T-cell (primary cell): ENCODE data around the gene MPC2. TPM values are rescaled to one million over a fixed set of nuclear protein-coding genes. Genes with fewer than 3 reads are reported as not detected.

Experiments
- ATAC-seq, 4 experiments: fragments of 200-7000 bp in 3 of 4; fragments of 150-1000 bp in 1 of 4; cut with Tn5 transposase; replicated peaks in 1 of 4; 1 replicate in 3 of 4; 2 replicates in 1 of 4; pipeline ENCODE4 v1.10.0; 2021; ENCODE audit warnings: moderate library complexity in 3 of 4, mild to moderate bottlenecking in 2 of 4, moderate number of reproducible peaks in 1 of 4
- CTCF ChIA-PET, 2 donors: fragments of 300-600 bp; sonication (Branson Sonifier 250); formaldehyde crosslinking; loops; one replicate each; lab custom pipeline; 2022; ENCODE audit warnings: antibody characterized with exemption in 2 of 2; lab: Charles Lee
- POLR2A ChIA-PET, 2 donors: fragments of 300-600 bp; sonication (Branson Sonifier 250); formaldehyde crosslinking; loops; one replicate each; lab custom pipeline; 2022; ENCODE audit warnings: antibody characterized with exemption in 2 of 2; lab: Charles Lee
- DNase-seq, 35 experiments: peaks; one replicate each; pipeline versions ENCODE4 v3.0.0 to v3.0.0-alpha.2; 2013 to 2023
- H3K27ac ChIP-seq: one replicate; pipeline ENCODE4 v1.5.1; 2013; ENCODE audit warnings: low read length
- H3K27me3 ChIP-seq, 2 experiments: replicated peaks in 1 of 2; 1 replicate in 1 of 2; 2 replicates in 1 of 2; pipeline versions ENCODE4 v1.6.1 to v1.7.0; 2013; ENCODE audit warnings: low read length in 1 of 2, mixed read lengths in 1 of 2; ENCODE audit not compliant: control insufficient read depth in 2 of 2, insufficient read depth in 2 of 2; ENCODE audit errors: extremely low read depth in 1 of 2
- H3K36me3 ChIP-seq, 2 donors: 1 replicate in 1 of 2; 2 replicates in 1 of 2; pipeline versions ENCODE4 v1.6.1 to v1.7.0; 2013; ENCODE audit warnings: low read length in 1 of 2; ENCODE audit not compliant: control insufficient read depth in 2 of 2, insufficient read depth in 1 of 2; ENCODE audit errors: extremely low read depth in 1 of 2
- H3K4me1 ChIP-seq, 2 experiments: 1 replicate in 1 of 2; 2 replicates in 1 of 2; pipeline versions ENCODE4 v1.6.1 to v1.7.0; 2013; ENCODE audit warnings: low read length in 2 of 2, mixed read lengths in 1 of 2; ENCODE audit not compliant: insufficient read depth in 2 of 2, control insufficient read depth in 1 of 2; ENCODE audit errors: extremely low read depth in 1 of 2
- H3K4me3 ChIP-seq, 2 donors: 1 replicate in 1 of 2; 2 replicates in 1 of 2; pipeline versions ENCODE4 v1.5.1 to v1.7.0; 2013; ENCODE audit warnings: mild to moderate bottlenecking in 2 of 2, low read length in 1 of 2, moderate library complexity in 1 of 2; ENCODE audit not compliant: control insufficient read depth in 1 of 2; ENCODE audit errors: extremely low read depth in 1 of 2
- H3K9me3 ChIP-seq: 2 replicates; pipeline ENCODE4 v1.7.0; 2013
- H3K27ac Mint-ChIP-seq, 2 donors: one replicate each; pipeline ENCODE4 v1.8.0; 2020 to 2021; ENCODE audit warnings: mild to moderate bottlenecking in 2 of 2, mixed read lengths in 2 of 2
- H3K27me3 Mint-ChIP-seq, 2 donors: one replicate each; pipeline ENCODE4 v1.8.0; 2021 to 2022; ENCODE audit warnings: mixed read lengths in 2 of 2
- H3K36me3 Mint-ChIP-seq: one replicate; pipeline ENCODE4 v1.8.0; 2021; ENCODE audit warnings: mixed read lengths
- H3K4me1 Mint-ChIP-seq, 3 donors: one replicate each; pipeline ENCODE4 v1.8.0; 2020 to 2022; ENCODE audit warnings: mixed read lengths in 3 of 3, mild to moderate bottlenecking in 1 of 3
- H3K4me3 Mint-ChIP-seq, 3 donors: one replicate each; pipeline ENCODE4 v1.8.0; 2020 to 2022; ENCODE audit warnings: mild to moderate bottlenecking in 3 of 3, mixed read lengths in 3 of 3, moderate library complexity in 3 of 3
- H3K9me3 Mint-ChIP-seq, 3 donors: one replicate each; pipeline ENCODE4 v1.8.0; 2020 to 2022; ENCODE audit warnings: mixed read lengths in 3 of 3
- WGBS: methylation state at CpG from one replicate; pipeline ENCODE4 v1.1.5; 2013; ENCODE audit warnings: missing lambda C conversion rate; ENCODE audit not compliant: insufficient coverage; 5-methylcytosine and 5-hydroxymethylcytosine counted together
- total RNA-seq, 35 experiments: library from RNA in 6 of 35; stranded (reverse) in 6 of 35; fragments of 120-200 nt in 1 of 35; gene quantifications; one replicate each; pipeline versions ENCODE4 v1.2.1 to v1.2.4 and lab custom pipeline; 2013 to 2026

The MPC2 gene
- total RNA-seq, 5 donors from 2014 or later (not counting 1 experiment from before 2014, with no cell fraction given), result 29.6 to 36.0 (median 33.1) TPM

DNA sequence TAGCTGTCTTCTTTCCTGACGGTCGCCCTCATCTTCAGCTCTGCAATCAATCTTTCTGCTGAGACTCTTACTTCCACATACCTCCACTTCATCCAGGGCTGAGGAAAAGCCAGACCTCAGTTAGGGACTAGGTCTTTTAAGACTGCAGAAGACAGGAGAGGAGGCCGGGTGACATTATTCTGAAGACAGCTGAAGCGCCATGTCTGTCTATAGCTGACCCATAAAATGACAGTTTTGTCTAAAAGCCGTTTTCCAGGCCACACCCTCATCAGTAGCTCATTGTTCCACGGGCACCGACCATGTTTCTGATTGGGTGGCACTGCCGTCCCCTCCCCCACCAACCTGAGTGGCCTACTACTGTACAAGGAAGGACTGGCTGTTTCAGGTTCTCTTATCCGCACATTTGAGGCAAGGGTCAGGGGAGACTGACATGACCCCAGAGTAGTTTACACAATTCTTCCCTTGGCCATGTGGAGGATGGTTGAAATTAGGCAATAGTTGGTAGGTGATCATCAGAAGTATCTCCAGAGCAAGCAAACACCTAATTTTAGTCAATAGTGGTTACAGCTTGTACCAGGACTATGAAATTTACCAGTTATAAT lies 22.9 kb downstream of the MPC2 start, which contains the start of gene ADCY10:
Gene ADCY10 (minus strand): TSS at position 240 of the 602 bp plus-strand sequence. CDS start 8,994 bp downstream, outside the sequence.
- Mint-ChIP-seq H3K4me1 (no peaks in the 10 kb centered on the region), H3K36me3 (peaks cover 22% of the 10 kb centered on the region), H3K9me3 (peaks cover 6 to 10% (median 10%) of the 10 kb centered on the region in 3 donors), H3K4me3 (no peak within 1 kb of the TSS), H3K27me3 (peaks cover 0 to 5% of the 10 kb centered on the region in 2 donors), H3K27ac (no peak within 1 kb of the TSS)
- H3K27ac ChIP-seq, result no peak within 1 kb of the TSS
- DNase-seq, result no peak
- no peak for ATAC-seq
- peaks cover 7 to 14% of the 10 kb centered on the region in 2 donors for H3K36me3 ChIP-seq
- H3K4me1 ChIP-seq, result no peaks in the 10 kb centered on the region
- H3K27me3 ChIP-seq, result no peaks in the 10 kb centered on the region
- ChIA-PET CTCF (interaction anchor here in 1 of 2 donors (0.8 kb wide), 1 partner anchor 10 kb away, joined by 4 read pairs; no protein-coding TSS in a partner anchor), POLR2A (interaction anchor here in 1 of 2 donors (0.8 kb wide), 1 partner anchor 103 kb away, joined by 3 read pairs; no protein-coding TSS in a partner anchor)
- WGBS, result 85% methylated on average over 5 of the region's 9 CpGs
- H3K4me3 ChIP-seq, result no peak within 1 kb of the TSS
- no peaks in the 10 kb centered on the region for H3K9me3 ChIP-seq

DNA sequence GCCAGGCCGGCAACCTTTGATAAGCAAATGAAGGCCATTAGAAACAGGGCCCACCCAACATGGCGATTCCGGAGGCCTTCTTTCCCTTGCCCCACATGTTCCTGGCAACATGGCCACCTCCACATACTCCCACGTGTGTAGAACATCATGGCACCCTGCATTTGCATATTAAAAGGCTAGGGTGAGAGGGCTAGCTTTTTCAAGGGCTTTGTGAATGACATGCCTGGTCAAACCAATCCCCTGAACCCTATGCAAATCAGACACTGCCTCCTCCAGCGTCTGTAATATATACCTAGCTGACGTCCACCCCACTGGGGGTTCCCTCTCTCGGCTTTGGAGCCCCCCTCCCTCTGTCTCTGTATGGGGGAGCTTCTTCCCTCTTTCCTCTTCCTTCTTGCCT lies 24.6 kb downstream of the MPC2 start:
- POLR2A ChIA-PET, result no interaction called here
- no peaks in the 10 kb centered on the region for H3K4me1 Mint-ChIP-seq

DNA sequence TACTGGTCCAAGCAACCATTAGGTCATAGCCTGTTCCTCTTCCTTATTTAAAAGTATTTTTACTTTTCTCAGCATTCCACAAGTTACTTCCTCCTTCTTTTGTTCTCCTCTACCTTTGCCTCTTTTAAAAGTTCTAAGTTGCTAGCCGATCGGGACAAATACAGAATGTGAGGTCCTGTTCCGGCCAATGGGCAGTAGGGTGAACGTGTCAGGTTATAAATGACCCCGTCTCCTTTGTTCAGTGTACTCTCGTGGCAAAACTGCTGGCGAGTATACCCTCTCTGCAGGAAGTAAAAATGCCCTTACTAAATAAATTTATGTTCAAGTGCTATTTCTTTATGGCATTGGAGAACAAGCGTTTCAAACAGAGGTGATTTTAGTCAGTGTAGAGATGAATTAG lies 25.5 kb downstream of the MPC2 start:
- Mint-ChIP-seq H3K4me3 (no peak overlapping the region), H3K9me3 (peaks cover 6 to 14% (median 10%) of the 10 kb centered on the region in 3 donors), H3K27me3 (peaks cover 0 to 5% of the 10 kb centered on the region in 2 donors), H3K4me1 (no peaks in the 10 kb centered on the region), H3K27ac (no peak overlapping the region), H3K36me3 (peaks cover 9% of the 10 kb centered on the region)
- Histone ChIP-seq H3K4me3 (no peak overlapping the region), H3K36me3 (peaks cover 5 to 7% of the 10 kb centered on the region in 2 donors), H3K9me3 (no peaks in the 10 kb centered on the region), H3K4me1 (no peaks in the 10 kb centered on the region), H3K27me3 (no peaks in the 10 kb centered on the region), H3K27ac (no peak overlapping the region)
- ChIA-PET POLR2A (no interaction called here), CTCF (no interaction called here)
- WGBS, result 81% methylated on average over 5 of the region's 8 CpGs
- ATAC-seq, result no peak
- no peak for DNase-seq

More for the DNA sequence above, 24.6 kb downstream of the MPC2 start:
- Mint-ChIP-seq H3K27me3 (peaks cover 0 to 5% of the 10 kb centered on the region in 2 donors), H3K4me3 (no peak overlapping the region), H3K36me3 (peaks cover 16% of the 10 kb centered on the region), H3K27ac (no peak overlapping the region), H3K9me3 (peaks cover 6 to 14% (median 10%) of the 10 kb centered on the region in 3 donors)
- Histone ChIP-seq H3K27me3 (no peaks in the 10 kb centered on the region), H3K4me1 (no peaks in the 10 kb centered on the region), H3K4me3 (no peak overlapping the region), H3K9me3 (no peaks in the 10 kb centered on the region), H3K27ac (no peak overlapping the region), H3K36me3 (peaks cover 5 to 7% of the 10 kb centered on the region in 2 donors)
- CTCF ChIA-PET, result no interaction called here
- DNase-seq (no peak), ATAC-seq (no peak)
- WGBS, result 100% methylated on average over 2 of the region's 7 CpGs

DNA sequence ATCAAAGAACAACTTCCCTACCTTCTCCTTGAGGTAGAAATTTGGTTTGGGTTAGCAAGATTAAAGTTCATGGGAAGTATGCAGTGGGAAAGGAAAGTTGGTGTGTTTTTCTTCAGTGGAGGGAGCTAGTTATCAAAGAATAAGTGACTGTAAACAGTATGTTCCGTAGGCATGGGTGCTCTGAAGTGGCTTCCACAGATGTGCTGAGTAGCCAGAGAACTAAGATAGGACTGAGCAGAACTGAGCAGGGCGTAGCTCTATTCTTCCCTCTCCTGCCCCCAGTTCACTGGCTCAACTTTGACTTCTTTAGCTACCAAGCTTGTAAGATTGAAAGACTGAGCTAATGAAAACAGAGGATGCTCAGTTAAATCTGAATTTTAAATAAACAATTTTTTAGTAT lies 26.3 kb downstream of the MPC2 start:
- POLR2A ChIA-PET, result interaction anchor here in 1 of 2 donors (0.7 kb wide), 1 partner anchor 28 kb away, joined by 4 read pairs; no protein-coding TSS in a partner anchor
- Mint-ChIP-seq H3K4me3 (no peak overlapping the region), H3K4me1 (no peaks in the 10 kb centered on the region), H3K27me3 (peaks cover 0 to 5% of the 10 kb centered on the region in 2 donors), H3K9me3 (peaks cover 6 to 14% (median 10%) of the 10 kb centered on the region in 3 donors), H3K27ac (no peak overlapping the region), H3K36me3 (peaks cover 3% of the 10 kb centered on the region)
- DNase-seq, result no peak
- no peaks in the 10 kb centered on the region for H3K4me1 ChIP-seq
- WGBS, result 100% methylated on average over 1 of the region's 2 CpGs
- H3K9me3 ChIP-seq, result no peaks in the 10 kb centered on the region
- H3K27ac ChIP-seq, result no peak overlapping the region
- no peaks in the 10 kb centered on the region for H3K27me3 ChIP-seq
- H3K36me3 ChIP-seq, result peaks cover under 1 to 1% of the 10 kb centered on the region in 2 donors
- CTCF ChIA-PET, result no interaction called here
- H3K4me3 ChIP-seq, result no peak overlapping the region
- ATAC-seq, result no peak

DNA sequence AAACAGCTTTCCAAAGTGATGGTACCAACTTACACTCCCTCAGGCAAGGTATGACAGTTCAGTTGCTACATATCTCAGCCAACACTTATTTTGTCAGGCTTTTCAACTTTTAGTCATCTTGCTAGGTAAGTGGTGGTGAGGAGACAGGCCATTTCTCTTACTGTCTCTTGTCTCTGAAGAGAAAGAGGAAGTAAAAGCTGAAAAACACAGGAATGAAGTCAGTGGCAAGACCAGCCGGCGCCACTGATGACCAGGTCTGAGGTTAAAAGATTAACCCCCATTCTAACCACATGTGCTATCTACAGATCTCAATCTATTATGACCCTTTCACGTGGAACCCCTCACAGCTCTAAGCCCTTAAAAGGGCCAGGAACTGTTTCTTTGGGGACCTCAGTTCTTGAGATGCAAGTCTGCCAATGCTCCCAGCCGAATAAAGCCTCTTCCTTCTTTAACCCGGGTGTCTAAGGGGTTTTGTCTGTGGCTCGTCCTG lies 27.1 kb downstream of the MPC2 start:
- no peaks in the 10 kb centered on the region for H3K36me3 ChIP-seq
- H3K27me3 ChIP-seq, result no peaks in the 10 kb centered on the region
- peaks cover 0 to 5% of the 10 kb centered on the region in 2 donors for H3K27me3 Mint-ChIP-seq
- ChIA-PET POLR2A (no interaction called here), CTCF (interaction anchor here in 1 of 2 donors (0.6 kb wide), 1 partner anchor 195 kb away, joined by 3 read pairs; no protein-coding TSS in a partner anchor)
- no peak overlapping the region for H3K27ac Mint-ChIP-seq
- ATAC-seq (no peak), DNase-seq (no peak)
- no peaks in the 10 kb centered on the region for H3K9me3 ChIP-seq
- H3K36me3 Mint-ChIP-seq, result peaks cover 3% of the 10 kb centered on the region
- no peak overlapping the region for H3K27ac ChIP-seq
- peaks cover 6 to 14% (median 10%) of the 10 kb centered on the region in 3 donors for H3K9me3 Mint-ChIP-seq
- H3K4me1 ChIP-seq, result no peaks in the 10 kb centered on the region
- WGBS, result 56% methylated on average over 3 of the region's 6 CpGs
- H3K4me3 ChIP-seq, result no peak overlapping the region
- no peak overlapping the region for H3K4me3 Mint-ChIP-seq
- no peaks in the 10 kb centered on the region for H3K4me1 Mint-ChIP-seq

DNA sequence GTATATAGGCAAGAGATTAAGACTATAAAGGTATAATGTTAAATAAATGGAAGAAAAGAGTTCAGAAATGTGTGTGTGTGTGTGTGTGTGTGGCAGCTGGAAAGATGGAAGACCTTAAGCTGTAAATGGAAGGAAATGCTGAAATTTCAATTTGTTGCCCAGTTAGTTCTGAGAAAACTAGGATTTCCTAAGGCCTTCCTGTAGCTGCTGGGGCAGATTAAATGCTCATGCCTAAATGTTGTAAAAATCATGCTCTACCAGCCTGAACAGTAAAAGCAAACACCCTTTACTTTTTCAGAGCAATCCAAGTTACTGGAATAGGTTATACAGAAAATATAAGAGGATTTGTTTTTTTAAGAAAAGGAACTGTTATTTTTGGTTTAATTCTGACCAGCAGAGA lies 31.2 kb downstream of the MPC2 start:
- Mint-ChIP-seq H3K9me3 (peaks cover 6 to 14% (median 10%) of the 10 kb centered on the region in 3 donors), H3K36me3 (no peaks in the 10 kb centered on the region), H3K27me3 (peaks cover 3 to 5% of the 10 kb centered on the region in 2 donors), H3K4me1 (no peaks in the 10 kb centered on the region), H3K27ac (no peak overlapping the region), H3K4me3 (no peak overlapping the region)
- ATAC-seq (no peak), DNase-seq (no peak)
- no peaks in the 10 kb centered on the region for H3K27me3 ChIP-seq
- H3K4me1 ChIP-seq, result no peaks in the 10 kb centered on the region
- no peaks in the 10 kb centered on the region for H3K9me3 ChIP-seq
- ChIA-PET CTCF (interaction anchor here in 1 of 2 donors (0.7 kb wide), 1 partner anchor 770 kb away, joined by 3 read pairs; no protein-coding TSS in a partner anchor), POLR2A (interaction anchor here in 1 of 2 donors (0.6 kb wide), 1 partner anchor 513 kb away, joined by 3 read pairs; no protein-coding TSS in a partner anchor)
- no peak overlapping the region for H3K4me3 ChIP-seq
- no peaks in the 10 kb centered on the region for H3K36me3 ChIP-seq
- H3K27ac ChIP-seq, result no peak overlapping the region
